Measurements from ENCODE around the gene PARD3. TPM values are rescaled to one million over a fixed set of nuclear protein-coding genes. Genes with fewer than 3 reads are reported as not detected.
"Not testable (repeated sequence)": the region's sequence is repeated elsewhere in the genome, so short reads cannot be mapped to it uniquely, and the experiment has no call there.

PARD3 gene
- total RNA-seq, 1 donor from 2014 or later: 35.4 TPM

DNA sequence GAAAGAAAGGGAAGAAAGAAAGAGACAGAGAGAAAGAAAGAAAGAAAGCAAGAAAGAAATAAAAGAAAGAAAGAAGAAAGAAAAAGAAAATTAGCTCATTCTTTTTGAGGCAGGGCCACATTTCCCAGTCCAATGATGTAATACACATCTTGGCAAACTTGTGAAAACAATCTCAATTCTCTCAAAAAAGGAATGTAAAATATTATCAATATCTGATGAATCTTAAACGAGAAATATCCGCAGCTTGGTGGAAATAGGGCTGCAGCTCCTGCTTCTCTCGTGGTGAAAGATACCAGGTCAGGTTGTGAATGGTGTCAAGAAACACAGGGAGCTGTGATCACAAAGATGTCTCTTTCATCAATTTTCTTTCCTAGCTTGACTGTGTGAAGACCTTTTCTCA, 741.0 kb downstream of the PARD3 start:
- Mint-ChIP-seq H3K27ac (ENCODE audit: unreplicated experiment) (no peak overlapping the region), H3K4me3 (ENCODE audit: unreplicated experiment) (no peak overlapping the region), H3K4me1 (ENCODE audit: low read depth, unreplicated experiment) (peaks cover 5% of the 10 kb centered on the region), H3K36me3 (ENCODE audit: low read depth, unreplicated experiment) (no peaks in the 10 kb centered on the region), H3K27me3 (ENCODE audit: low read depth, unreplicated experiment) (peaks cover 7% of the 10 kb centered on the region), H3K9me3 (ENCODE audit: unreplicated experiment) (peaks cover 10% of the 10 kb centered on the region)
- TF ChIP-seq CTCF (IDR thresholded peaks at IDR 0.05; ENCODE audit: insufficient read depth, low read depth, low read length) (no peak), EZH2 (IDR thresholded peaks at IDR 0.05; ENCODE audit: insufficient read depth, low read length) (no peak)
- no peak for DNase-seq (ENCODE audit: low read depth)
- no peaks in the 10 kb centered on the region for H3K4me1 ChIP-seq (ENCODE audit: insufficient read depth, low read length)
- no peak overlapping the region for H3K4me2 ChIP-seq (ENCODE audit: low read length)
- no peak for FAIRE-seq
- H3K79me2 ChIP-seq (ENCODE audit: insufficient read depth, low read length): no peaks in the 10 kb centered on the region
- no peak overlapping the region for H2AFZ ChIP-seq (ENCODE audit: low read depth, low read length)
- no peaks in the 10 kb centered on the region for H3K36me3 ChIP-seq (ENCODE audit: insufficient read depth, low read length)
- no peaks in the 10 kb centered on the region for H3K27me3 ChIP-seq (ENCODE audit: insufficient read depth, low read length)
- H3K9ac ChIP-seq (ENCODE audit: low read length): no peak overlapping the region
- H3K9me3 ChIP-seq (ENCODE audit: insufficient read depth, low read depth, low read length): no peaks in the 10 kb centered on the region
- H4K20me1 ChIP-seq (ENCODE audit: insufficient read depth, low read length): no peaks in the 10 kb centered on the region
- H3K27ac ChIP-seq (ENCODE audit: low read depth, low read length): no peak overlapping the region
- H3K4me3 ChIP-seq (ENCODE audit: insufficient read depth, low read depth, low read length): no peak overlapping the region

DNA sequence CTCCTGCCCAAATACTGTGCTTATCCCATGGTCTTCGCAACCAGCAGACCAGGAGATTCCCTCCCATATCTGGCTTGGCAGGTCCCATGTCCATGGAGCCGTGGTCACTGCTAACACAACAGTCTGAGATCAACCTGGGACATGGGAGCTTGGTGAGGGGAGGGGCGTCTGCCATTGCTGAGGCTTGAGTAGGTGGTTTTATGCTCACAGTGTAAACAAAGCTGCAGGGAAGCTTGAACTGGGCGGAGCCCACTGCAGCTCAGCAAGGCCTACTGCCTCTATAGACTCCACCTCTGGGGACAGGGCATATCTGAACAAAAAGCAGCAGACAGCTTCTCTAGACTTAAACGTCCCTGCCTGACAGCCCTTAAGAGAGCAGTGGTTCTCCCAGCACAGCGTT, 747.4 kb downstream of the PARD3 start:
- not testable (repeated sequence) for H3K9me3 ChIP-seq (ENCODE audit: insufficient read depth, low read depth, low read length); H3K27me3 ChIP-seq (ENCODE audit: insufficient read depth, low read length); H3K4me1 Mint-ChIP-seq (ENCODE audit: low read depth, unreplicated experiment); H3K27ac Mint-ChIP-seq (ENCODE audit: unreplicated experiment); H4K20me1 ChIP-seq (ENCODE audit: insufficient read depth, low read length); H3K4me1 ChIP-seq (ENCODE audit: insufficient read depth, low read length); H2AFZ ChIP-seq (ENCODE audit: low read depth, low read length); H3K36me3 Mint-ChIP-seq (ENCODE audit: low read depth, unreplicated experiment); H3K27me3 Mint-ChIP-seq (ENCODE audit: low read depth, unreplicated experiment); H3K36me3 ChIP-seq (ENCODE audit: insufficient read depth, low read length); H3K79me2 ChIP-seq (ENCODE audit: insufficient read depth, low read length); H3K4me3 Mint-ChIP-seq (ENCODE audit: unreplicated experiment); FAIRE-seq; DNase-seq (ENCODE audit: low read depth); H3K27ac ChIP-seq (ENCODE audit: low read depth, low read length); H3K4me3 ChIP-seq (ENCODE audit: insufficient read depth, low read depth, low read length); H3K9ac ChIP-seq (ENCODE audit: low read length); H3K4me2 ChIP-seq (ENCODE audit: low read length)
- H3K9me3 Mint-ChIP-seq (ENCODE audit: unreplicated experiment): peaks cover 19% of the 10 kb centered on the region

DNA sequence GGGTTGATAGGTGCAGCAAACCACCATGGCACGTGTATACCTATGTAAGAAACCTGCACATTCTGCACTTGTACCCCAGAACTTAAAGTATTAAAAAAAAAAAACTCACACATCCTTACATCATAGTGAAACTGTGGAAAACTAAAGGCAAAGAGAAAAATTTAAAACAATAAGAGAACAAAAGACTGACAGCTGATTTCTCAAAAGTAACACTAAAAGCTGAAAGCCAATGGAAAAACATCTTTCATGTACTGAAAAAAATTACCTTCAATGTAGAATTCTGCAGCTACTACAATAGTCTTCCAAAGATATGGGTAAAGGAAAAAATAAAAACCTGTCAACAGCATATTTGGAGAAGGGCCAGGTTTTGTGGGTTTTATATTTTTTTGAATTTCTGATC, 751.5 kb downstream of the PARD3 start:
- Mint-ChIP-seq H3K9me3 (ENCODE audit: unreplicated experiment) (peaks cover 21% of the 10 kb centered on the region), H3K4me1 (ENCODE audit: low read depth, unreplicated experiment) (no peaks in the 10 kb centered on the region), H3K27ac (ENCODE audit: unreplicated experiment) (no peak overlapping the region), H3K4me3 (ENCODE audit: unreplicated experiment) (no peak overlapping the region), H3K27me3 (ENCODE audit: low read depth, unreplicated experiment) (peaks cover 2% of the 10 kb centered on the region), H3K36me3 (ENCODE audit: low read depth, unreplicated experiment) (peaks cover 3% of the 10 kb centered on the region)
- Histone ChIP-seq H3K27ac (ENCODE audit: low read depth, low read length) (no peak overlapping the region), H3K27me3 (ENCODE audit: insufficient read depth, low read length) (no peaks in the 10 kb centered on the region), H2AFZ (ENCODE audit: low read depth, low read length) (no peak overlapping the region), H3K4me3 (ENCODE audit: insufficient read depth, low read depth, low read length) (no peak overlapping the region), H3K36me3 (ENCODE audit: insufficient read depth, low read length) (no peaks in the 10 kb centered on the region), H3K9ac (ENCODE audit: low read length) (no peak overlapping the region), H3K9me3 (ENCODE audit: insufficient read depth, low read depth, low read length) (no peaks in the 10 kb centered on the region), H3K79me2 (ENCODE audit: insufficient read depth, low read length) (no peaks in the 10 kb centered on the region), H4K20me1 (ENCODE audit: insufficient read depth, low read length) (no peaks in the 10 kb centered on the region), H3K4me2 (ENCODE audit: low read length) (no peak overlapping the region), H3K4me1 (ENCODE audit: insufficient read depth, low read length) (no peaks in the 10 kb centered on the region)
- DNase-seq (ENCODE audit: low read depth) (no peak), FAIRE-seq (no peak)
- TF ChIP-seq EZH2 (IDR thresholded peaks at IDR 0.05; ENCODE audit: insufficient read depth, low read length) (no peak), CTCF (IDR thresholded peaks at IDR 0.05; ENCODE audit: insufficient read depth, low read depth, low read length) (no peak)

Measured in astrocyte (in vitro differentiated cells and primary cell).